CD4-positive, CD25-positive, alpha-beta regulatory T cell (primary cell): ENCODE results near the gene GALNTL6. TPM values are rescaled to one million over a fixed set of nuclear protein-coding genes. Genes with fewer than 3 reads are reported as not detected.

Source experiments
- ATAC-seq, 2 donors: fragments of 150-1000 bp; cut with Tn5 transposase; one replicate each; pipeline ENCODE4 v1.10.0; 2021; ENCODE audit warnings: low read depth in 2 of 2, moderate number of reproducible peaks in 2 of 2, moderate library complexity in 1 of 2
- DNase-seq, 3 donors: peaks; one replicate each; pipeline versions ENCODE4 v3.0.0 to v3.0.0-alpha.2; 2012 to 2022; ENCODE audit warnings: mixed read lengths in 1 of 3
- H3K27ac ChIP-seq: one replicate; pipeline ENCODE4 v1.7.0; 2013; ENCODE audit warnings: mild to moderate bottlenecking, low read length; ENCODE audit not compliant: insufficient read depth, poor library complexity, severe bottlenecking
- H3K27me3 ChIP-seq: one replicate; pipeline ENCODE4 v1.7.0; 2013; ENCODE audit warnings: low read length; ENCODE audit not compliant: control insufficient read depth, insufficient read depth
- H3K36me3 ChIP-seq: one replicate; pipeline ENCODE4 v1.7.0; 2013; ENCODE audit warnings: mild to moderate bottlenecking, low read length, moderate library complexity; ENCODE audit not compliant: control insufficient read depth, insufficient read depth
- H3K4me1 ChIP-seq: 2 replicates; pipeline ENCODE4 v1.7.0; 2013; ENCODE audit warnings: mild to moderate bottlenecking, low read length; ENCODE audit not compliant: insufficient read depth, control insufficient read depth, poor library complexity, severe bottlenecking
- H3K4me3 ChIP-seq: one replicate; pipeline ENCODE4 v1.7.0; 2013; ENCODE audit warnings: low read depth, mild to moderate bottlenecking, low read length, moderate library complexity
- H3K9me3 ChIP-seq, 2 experiments: 1 replicate in 1 of 2; 2 replicates in 1 of 2; pipeline ENCODE4 v1.7.0; 2013; ENCODE audit warnings: low read length in 2 of 2, mild to moderate bottlenecking in 1 of 2, moderate library complexity in 1 of 2; ENCODE audit not compliant: control insufficient read depth in 2 of 2
- H3K27ac Mint-ChIP-seq, 3 donors: one replicate each; pipeline ENCODE4 v1.8.0; 2020 to 2022; ENCODE audit warnings: mild to moderate bottlenecking in 3 of 3, mixed read lengths in 3 of 3, moderate library complexity in 2 of 3
- H3K27me3 Mint-ChIP-seq: one replicate; pipeline ENCODE4 v1.8.0; 2022; ENCODE audit warnings: mild to moderate bottlenecking, mixed read lengths
- H3K36me3 Mint-ChIP-seq: one replicate; pipeline ENCODE4 v1.8.0; 2020; ENCODE audit warnings: mixed read lengths
- H3K4me1 Mint-ChIP-seq, 4 donors: one replicate each; pipeline ENCODE4 v1.8.0; 2020 to 2022; ENCODE audit warnings: mixed read lengths in 4 of 4, mild to moderate bottlenecking in 1 of 4
- H3K4me3 Mint-ChIP-seq, 4 donors: one replicate each; pipeline ENCODE4 v1.8.0; 2020 to 2022; ENCODE audit warnings: mild to moderate bottlenecking in 4 of 4, mixed read lengths in 4 of 4, moderate library complexity in 3 of 4
- H3K9me3 Mint-ChIP-seq, 7 donors: one replicate each; pipeline ENCODE4 v1.8.0; 2020 to 2022; ENCODE audit warnings: mixed read lengths in 7 of 7, mild to moderate bottlenecking in 3 of 7, moderate library complexity in 2 of 7
- polyA plus RNA-seq, 4 donors: library from polyadenylated mRNA; unstranded; fragments of 300-500 nt; fragmentation: Illumina TruSeq; gene quantifications; one replicate each; pipeline ENCODE4 v1.2.3, GENCODE V29; 2021
- total RNA-seq: library from RNA; stranded (reverse); gene quantifications from one replicate; pipeline ENCODE4 v1.2.3, GENCODE V29; 2022

Gene GALNTL6
- total and polyA plus RNA-seq, 5 donors from 2014 or later, result not detected

DNA sequence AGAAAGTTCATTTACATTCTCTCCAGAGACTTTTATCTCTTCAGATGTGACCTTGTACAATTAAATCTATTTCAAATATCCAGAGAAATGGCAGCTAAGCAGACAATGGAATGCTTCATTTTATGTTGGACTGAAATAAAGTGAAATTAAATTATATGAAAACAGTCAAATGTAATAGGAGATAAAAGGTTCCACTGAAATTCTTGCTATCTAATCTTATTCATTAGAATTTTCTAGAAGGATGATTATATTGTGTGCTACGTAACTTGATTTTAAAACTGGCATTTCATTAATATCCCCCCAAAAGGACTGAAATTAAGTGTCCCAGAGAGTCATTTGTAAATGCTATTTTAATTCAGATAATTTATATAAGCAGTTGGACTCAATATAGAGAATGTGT is 708.5 kb downstream of the GALNTL6 start:
- no peaks in the 10 kb centered on the region for H3K4me1 Mint-ChIP-seq

DNA sequence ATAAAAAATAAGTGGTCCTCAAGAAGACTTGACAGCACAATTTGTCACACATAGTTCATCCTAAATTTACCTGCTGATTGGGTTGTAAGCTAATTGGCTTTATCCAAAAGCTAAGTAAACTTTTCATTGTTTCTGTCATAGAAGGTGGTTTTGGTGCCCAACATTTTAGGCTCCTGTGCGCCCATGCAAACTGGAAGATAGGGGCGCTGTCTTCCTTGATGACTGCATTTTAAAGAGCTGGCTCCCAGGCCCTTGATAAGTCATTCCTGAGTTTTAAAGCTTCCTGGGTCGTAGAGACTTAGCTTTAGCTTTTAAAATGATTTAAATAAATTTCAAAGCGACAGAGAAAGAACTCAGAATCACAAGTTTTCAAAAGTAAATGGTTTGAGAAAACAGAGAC is 730.0 kb downstream of the GALNTL6 start:
- Histone ChIP-seq H3K36me3 (no peaks in the 10 kb centered on the region), H3K9me3 (no peaks in the 10 kb centered on the region), H3K4me1 (no peaks in the 10 kb centered on the region), H3K27me3 (no peaks in the 10 kb centered on the region), H3K27ac (no peak overlapping the region), H3K4me3 (no peak overlapping the region)
- no peaks in the 10 kb centered on the region for H3K4me1 Mint-ChIP-seq
- no peak for DNase-seq
- no peak for ATAC-seq
- H3K4me3 Mint-ChIP-seq, result no peak overlapping the region
- no peak overlapping the region for H3K27ac Mint-ChIP-seq
- H3K9me3 Mint-ChIP-seq, result peaks cover 0 to 14% (median 3%) of the 10 kb centered on the region in 7 donors
- no peaks in the 10 kb centered on the region for H3K36me3 Mint-ChIP-seq
- H3K27me3 Mint-ChIP-seq, result no peaks in the 10 kb centered on the region

More for the DNA sequence above, 708.5 kb downstream of the GALNTL6 start:
- Mint-ChIP-seq H3K36me3 (no peaks in the 10 kb centered on the region), H3K27me3 (no peaks in the 10 kb centered on the region), H3K27ac (no peak overlapping the region), H3K9me3 (peaks cover 0 to 4% (median 0%) of the 10 kb centered on the region in 7 donors), H3K4me3 (no peak overlapping the region)
- no peak for DNase-seq
- Histone ChIP-seq H3K27me3 (no peaks in the 10 kb centered on the region), H3K4me1 (no peaks in the 10 kb centered on the region), H3K27ac (no peak overlapping the region), H3K36me3 (no peaks in the 10 kb centered on the region), H3K4me3 (no peak overlapping the region), H3K9me3 (no peaks in the 10 kb centered on the region)
- no peak for ATAC-seq

DNA sequence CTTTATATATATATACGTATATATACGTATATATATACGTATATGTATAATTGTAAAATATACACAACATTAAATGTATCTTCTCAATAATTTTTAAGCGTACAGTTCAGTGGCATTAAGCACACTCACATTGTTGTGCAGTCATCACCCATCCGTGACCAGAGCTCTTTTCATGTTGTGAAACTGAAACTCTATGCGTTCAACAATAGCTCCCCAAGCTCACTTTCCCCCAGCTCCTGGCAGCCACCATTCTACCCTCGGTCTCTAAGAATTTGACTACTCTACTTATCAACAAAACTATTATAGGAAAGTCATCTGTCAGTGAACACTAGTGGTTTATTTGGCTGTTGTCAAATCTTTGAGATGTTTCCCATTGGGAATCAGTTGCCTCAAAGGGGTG is 733.6 kb downstream of the GALNTL6 start:
- Histone ChIP-seq H3K27me3 (no peaks in the 10 kb centered on the region), H3K4me1 (no peaks in the 10 kb centered on the region), H3K27ac (no peak overlapping the region), H3K36me3 (no peaks in the 10 kb centered on the region), H3K9me3 (no peaks in the 10 kb centered on the region), H3K4me3 (no peak overlapping the region)
- H3K36me3 Mint-ChIP-seq, result no peaks in the 10 kb centered on the region
- no peak for ATAC-seq
- no peak overlapping the region for H3K27ac Mint-ChIP-seq
- H3K27me3 Mint-ChIP-seq, result no peaks in the 10 kb centered on the region
- no peak for DNase-seq
- no peaks in the 10 kb centered on the region for H3K4me1 Mint-ChIP-seq
- H3K9me3 Mint-ChIP-seq, result peaks cover 0 to 7% (median 2%) of the 10 kb centered on the region in 7 donors
- no peak overlapping the region for H3K4me3 Mint-ChIP-seq

DNA sequence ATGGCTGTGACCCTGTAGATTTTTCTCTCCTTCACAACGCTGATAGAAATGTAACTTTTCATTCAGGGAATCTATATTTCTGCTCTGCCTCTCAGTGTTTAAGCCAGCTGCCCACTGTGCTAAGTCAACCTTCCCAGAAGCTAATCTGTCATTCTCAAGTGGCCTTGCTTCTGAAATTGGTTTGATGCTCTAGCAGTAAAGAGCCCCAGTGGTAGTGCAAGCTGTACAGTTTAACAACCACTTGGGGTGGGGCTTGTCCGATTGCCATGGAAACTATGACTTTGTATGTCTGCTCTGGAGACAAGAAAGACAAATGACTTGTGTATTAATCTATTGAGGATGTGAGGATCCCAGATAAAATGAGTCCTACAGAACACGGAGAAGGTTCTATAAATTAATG is 734.5 kb downstream of the GALNTL6 start:
- H3K27ac ChIP-seq, result no peak overlapping the region
- no peaks in the 10 kb centered on the region for H3K4me1 ChIP-seq
- Mint-ChIP-seq H3K36me3 (no peaks in the 10 kb centered on the region), H3K27ac (no peak overlapping the region), H3K4me1 (no peaks in the 10 kb centered on the region), H3K27me3 (no peaks in the 10 kb centered on the region), H3K4me3 (no peak overlapping the region), H3K9me3 (peaks cover 0 to 3% (median 0%) of the 10 kb centered on the region in 7 donors)
- H3K4me3 ChIP-seq, result no peak overlapping the region
- ATAC-seq (no peak), DNase-seq (no peak)
- H3K9me3 ChIP-seq, result no peaks in the 10 kb centered on the region
- H3K27me3 ChIP-seq, result no peaks in the 10 kb centered on the region
- H3K36me3 ChIP-seq, result no peaks in the 10 kb centered on the region

DNA sequence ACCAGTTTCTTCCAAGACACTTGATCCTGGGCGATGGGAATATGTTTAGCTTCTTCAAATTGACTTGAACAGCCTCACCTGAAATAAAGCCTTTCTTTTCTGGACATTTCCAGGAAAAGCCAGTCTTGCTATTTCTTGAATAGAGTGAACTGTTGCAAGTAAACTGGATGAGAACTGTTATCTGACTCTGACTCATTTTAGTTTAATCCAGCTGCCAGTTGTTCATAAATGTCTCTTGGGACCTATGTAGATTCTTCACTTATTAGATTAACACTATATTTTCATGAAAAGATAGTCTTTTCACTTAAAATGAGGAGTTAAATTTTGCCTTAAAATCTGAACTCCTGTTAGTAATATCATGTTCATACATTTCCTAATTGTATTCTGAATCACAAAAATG is 740.0 kb downstream of the GALNTL6 start:
- Mint-ChIP-seq H3K4me3 (no peak overlapping the region), H3K36me3 (no peaks in the 10 kb centered on the region), H3K4me1 (no peaks in the 10 kb centered on the region), H3K27ac (no peak overlapping the region), H3K9me3 (peaks cover 0 to 11% (median 2%) of the 10 kb centered on the region in 7 donors), H3K27me3 (no peaks in the 10 kb centered on the region)
- no peaks in the 10 kb centered on the region for H3K9me3 ChIP-seq
- no peaks in the 10 kb centered on the region for H3K27me3 ChIP-seq
- H3K4me1 ChIP-seq, result no peaks in the 10 kb centered on the region
- DNase-seq (no peak), ATAC-seq (no peak)
- H3K4me3 ChIP-seq, result no peak overlapping the region
- no peak overlapping the region for H3K27ac ChIP-seq
- no peaks in the 10 kb centered on the region for H3K36me3 ChIP-seq

DNA sequence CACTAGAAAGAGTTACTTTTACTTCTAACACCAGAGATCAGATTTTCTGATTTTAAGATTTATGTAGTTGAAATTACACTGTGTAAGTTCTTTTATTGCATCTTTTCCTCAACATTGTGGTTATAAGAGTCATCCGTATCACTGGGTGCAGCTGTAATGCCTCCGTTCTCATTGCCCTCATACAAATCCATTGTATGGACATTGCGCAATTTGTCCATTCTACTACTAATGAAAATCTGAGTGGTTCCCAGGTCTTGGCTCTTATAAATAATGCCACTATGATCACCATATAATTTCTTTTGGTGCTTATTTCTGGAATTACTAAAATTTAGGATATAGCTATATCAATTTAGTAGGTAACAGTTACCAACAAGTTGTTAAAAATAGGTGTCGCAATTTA is 741.4 kb downstream of the GALNTL6 start:
- Mint-ChIP-seq H3K4me1 (no peaks in the 10 kb centered on the region), H3K9me3 (peaks cover 0 to 16% (median 4%) of the 10 kb centered on the region in 7 donors), H3K27ac (no peak overlapping the region), H3K4me3 (no peak overlapping the region), H3K27me3 (no peaks in the 10 kb centered on the region), H3K36me3 (no peaks in the 10 kb centered on the region)
- no peak overlapping the region for H3K27ac ChIP-seq
- no peak for DNase-seq
- no peak for ATAC-seq
- H3K27me3 ChIP-seq, result no peaks in the 10 kb centered on the region
- no peaks in the 10 kb centered on the region for H3K36me3 ChIP-seq
- no peaks in the 10 kb centered on the region for H3K4me1 ChIP-seq
- H3K4me3 ChIP-seq, result no peak overlapping the region
- H3K9me3 ChIP-seq, result no peaks in the 10 kb centered on the region

DNA sequence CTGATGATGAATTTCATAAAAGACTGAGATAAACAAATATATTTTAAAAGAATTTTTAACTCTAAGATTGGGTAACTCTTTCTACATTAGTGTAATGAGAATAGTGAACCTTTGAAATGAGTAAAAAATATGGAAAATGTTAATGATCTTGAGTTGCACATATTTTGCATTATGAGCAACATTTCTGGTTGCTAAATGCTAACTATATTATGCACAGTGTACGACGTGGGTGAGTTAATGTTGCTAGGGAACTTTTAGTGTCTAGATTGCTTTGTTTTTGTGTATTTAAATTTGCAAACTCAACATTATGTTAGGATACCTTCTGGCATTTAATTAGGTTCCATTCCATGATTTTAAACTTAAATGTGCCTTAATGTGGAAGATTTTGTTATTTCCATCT is 742.5 kb downstream of the GALNTL6 start:
- Histone ChIP-seq H3K27me3 (no peaks in the 10 kb centered on the region), H3K4me1 (no peaks in the 10 kb centered on the region), H3K4me3 (no peak overlapping the region), H3K27ac (no peak overlapping the region), H3K36me3 (no peaks in the 10 kb centered on the region), H3K9me3 (no peaks in the 10 kb centered on the region)
- H3K4me3 Mint-ChIP-seq, result no peak overlapping the region
- no peaks in the 10 kb centered on the region for H3K36me3 Mint-ChIP-seq
- peaks cover 0 to 21% (median 3%) of the 10 kb centered on the region in 7 donors for H3K9me3 Mint-ChIP-seq
- DNase-seq (no peak), ATAC-seq (no peak)
- H3K27ac Mint-ChIP-seq, result no peak overlapping the region
- no peaks in the 10 kb centered on the region for H3K4me1 Mint-ChIP-seq
- no peaks in the 10 kb centered on the region for H3K27me3 Mint-ChIP-seq

DNA sequence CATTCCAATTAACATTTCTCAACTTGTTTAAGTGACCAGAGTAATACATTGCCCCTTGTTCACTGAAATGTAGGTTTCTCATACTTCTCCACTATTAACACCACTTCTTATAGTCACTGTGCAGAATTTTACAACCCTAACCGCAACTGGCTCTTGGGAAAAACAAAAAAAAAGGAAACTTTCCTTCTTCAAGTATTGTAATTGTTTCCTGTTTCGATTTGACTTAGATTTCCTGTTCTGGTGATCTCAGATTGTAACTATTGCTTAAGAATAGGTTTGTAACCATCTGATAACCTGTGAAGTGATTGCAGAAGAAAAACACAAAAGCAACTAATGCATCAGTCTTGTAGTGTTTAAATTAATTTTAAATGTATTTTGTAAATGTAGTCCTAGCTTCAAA is 760.7 kb downstream of the GALNTL6 start:
- Mint-ChIP-seq H3K4me1 (no peaks in the 10 kb centered on the region), H3K9me3 (peaks cover under 1 to 17% (median 8%) of the 10 kb centered on the region in 7 donors), H3K4me3 (no peak overlapping the region), H3K36me3 (no peaks in the 10 kb centered on the region), H3K27me3 (no peaks in the 10 kb centered on the region), H3K27ac (no peak overlapping the region)
- no peaks in the 10 kb centered on the region for H3K9me3 ChIP-seq
- H3K4me1 ChIP-seq, result no peaks in the 10 kb centered on the region
- no peaks in the 10 kb centered on the region for H3K36me3 ChIP-seq
- H3K27ac ChIP-seq, result no peak overlapping the region
- no peak for ATAC-seq
- H3K27me3 ChIP-seq, result no peaks in the 10 kb centered on the region
- H3K4me3 ChIP-seq, result no peak overlapping the region
- no peak for DNase-seq
